Ascending aorta (tissue), 2 donors: Measurements from ENCODE around the gene ATAD3C. TPM values are rescaled to one million over a fixed set of nuclear protein-coding genes. Genes with fewer than 3 reads are reported as not detected.
"Not testable (repeated sequence)": the region's sequence is repeated elsewhere in the genome, so short reads cannot be mapped to it uniquely, and the experiment has no call there.

Experiments used
- DNase-seq, 2 donors: peaks; one replicate each; pipeline ENCODE4 v3.0.0-alpha.2; 2019; ENCODE audit warnings: low spot score in 2 of 2
- H3K27ac ChIP-seq, 2 donors: fragments of 200-600 bp; sonication (generic); one replicate each; pipeline ENCODE4 v1.5.1; 2016 to 2017; ENCODE audit warnings: mild to moderate bottlenecking in 1 of 2
- H3K27me3 ChIP-seq: fragments of 200-600 bp; sonication (generic); one replicate; pipeline ENCODE4 v1.5.1; 2017
- H3K36me3 ChIP-seq, 2 donors: fragments of 200-600 bp; sonication (generic); one replicate each; pipeline ENCODE4 v1.5.1; 2016
- H3K4me1 ChIP-seq, 2 donors: fragments of 200-600 bp; sonication (generic); one replicate each; pipeline ENCODE4 v1.5.1; 2016 to 2017; ENCODE audit warnings: mild to moderate bottlenecking in 1 of 2
- H3K4me3 ChIP-seq, 2 donors: fragments of 200-600 bp; sonication (generic); one replicate each; pipeline ENCODE4 v1.5.1; 2016 to 2017; ENCODE audit warnings: mild to moderate bottlenecking in 1 of 2
- H3K9me3 ChIP-seq, 2 donors: fragments of 200-600 bp; sonication (generic); one replicate each; pipeline ENCODE4 v1.5.1; 2016
- CTCF ChIP-seq, 3 experiments: fragments of 200-600 bp in 2 of 3; fragments of 450-650 bp in 1 of 3; sonication (generic) in 2 of 3; IDR thresholded peaks; one replicate each; pipeline ENCODE4 v1.5.1; 2016 to 2019; ENCODE audit warnings: antibody characterized with exemption in 3 of 3, mild to moderate bottlenecking in 1 of 3, moderate library complexity in 1 of 3
- intact Hi-C: fragments of 100-400 bp; cut with DNase I; formaldehyde crosslinking; loops from one replicate; pipeline ENCODE4 v1.15.1; 2023
- total RNA-seq: library from RNA; depleted of rRNA; stranded (reverse); fragments of >200 nt; gene quantifications from one replicate; pipeline ENCODE4 v1.1.0, GENCODE V29; 2016

ATAD3C gene
- total RNA-seq, 1 donor from 2014 or later: not detected

DNA sequence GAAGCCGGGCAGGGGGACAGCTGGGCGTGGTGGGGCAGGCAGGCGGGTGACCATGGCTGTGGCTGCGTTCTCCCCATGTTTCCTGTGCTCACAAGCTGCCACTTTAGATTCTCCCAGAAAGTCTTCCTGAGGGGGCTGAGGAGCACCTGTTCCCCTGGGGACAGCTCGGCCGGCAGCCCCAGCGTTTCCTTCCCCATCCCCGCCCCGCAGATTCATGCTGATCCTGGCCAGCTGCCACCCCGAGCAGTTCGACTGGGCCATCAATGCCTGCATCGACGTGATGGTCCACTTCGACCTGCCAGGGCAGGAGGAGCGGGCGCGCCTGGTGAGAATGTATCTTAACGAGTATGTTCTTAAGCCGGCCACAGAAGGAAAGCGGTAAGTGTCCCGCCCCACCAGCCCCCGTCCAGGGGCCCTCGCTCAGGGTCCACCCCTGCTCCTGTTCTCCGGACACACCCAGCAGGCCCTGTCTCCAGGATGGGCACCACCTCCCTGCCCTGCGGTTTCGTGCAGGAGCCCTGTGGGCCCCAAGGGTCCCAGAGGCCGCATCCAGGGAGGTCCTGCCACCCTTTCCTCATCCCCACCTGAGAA is 11.1 kb downstream of the ATAD3C start:
- Histone ChIP-seq H3K4me3 (no peak overlapping the region), H3K36me3 (no peaks in the 10 kb centered on the region), H3K4me1 (no peaks in the 10 kb centered on the region), H3K27ac (no peak overlapping the region), H3K9me3 (no peaks in the 10 kb centered on the region), H3K27me3 (no peaks in the 10 kb centered on the region)
- TF ChIP-seq CTCF (IDR thresholded peaks at IDR 0.05): no peak
- no peak for DNase-seq
- intact Hi-C loops: no loop called here

DNA sequence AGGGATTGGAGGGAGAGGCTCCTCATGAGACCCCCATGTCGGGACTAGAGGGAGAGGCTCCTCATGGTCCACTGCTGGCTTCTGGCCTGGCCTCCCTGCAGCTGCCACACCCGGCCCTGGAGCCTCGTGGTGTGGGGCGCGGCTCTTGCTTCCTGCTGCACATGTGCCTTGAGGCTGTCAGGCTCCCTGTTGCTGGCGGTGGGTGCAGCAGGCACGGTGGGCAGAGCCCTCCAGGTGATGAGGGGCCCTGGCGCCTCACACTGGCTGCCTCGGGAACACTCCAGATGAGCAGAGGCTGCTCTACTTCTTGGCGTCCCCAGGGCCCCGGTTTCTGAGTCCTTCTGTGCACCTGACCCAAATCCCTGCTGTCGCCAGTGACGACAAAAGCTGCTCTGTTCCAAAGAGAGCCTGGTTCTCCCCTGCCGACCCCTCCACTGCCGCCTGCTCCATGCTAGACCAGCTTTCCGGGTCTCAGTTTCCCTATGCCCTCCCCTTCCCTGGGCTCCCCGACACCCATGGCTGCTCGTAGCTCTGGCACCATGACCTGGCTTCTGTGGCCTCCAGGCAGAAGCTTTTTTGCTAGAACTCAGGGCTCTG is 12.3 kb downstream of the ATAD3C start:
- H3K9me3 ChIP-seq: no peaks in the 10 kb centered on the region
- no peak overlapping the region for H3K27ac ChIP-seq
- no peaks in the 10 kb centered on the region for H3K36me3 ChIP-seq
- no peaks in the 10 kb centered on the region for H3K27me3 ChIP-seq
- intact Hi-C loops: no loop called here
- TF ChIP-seq CTCF (IDR thresholded peaks at IDR 0.05): no peak
- no peak overlapping the region for H3K4me3 ChIP-seq
- no peak for DNase-seq
- no peaks in the 10 kb centered on the region for H3K4me1 ChIP-seq

DNA sequence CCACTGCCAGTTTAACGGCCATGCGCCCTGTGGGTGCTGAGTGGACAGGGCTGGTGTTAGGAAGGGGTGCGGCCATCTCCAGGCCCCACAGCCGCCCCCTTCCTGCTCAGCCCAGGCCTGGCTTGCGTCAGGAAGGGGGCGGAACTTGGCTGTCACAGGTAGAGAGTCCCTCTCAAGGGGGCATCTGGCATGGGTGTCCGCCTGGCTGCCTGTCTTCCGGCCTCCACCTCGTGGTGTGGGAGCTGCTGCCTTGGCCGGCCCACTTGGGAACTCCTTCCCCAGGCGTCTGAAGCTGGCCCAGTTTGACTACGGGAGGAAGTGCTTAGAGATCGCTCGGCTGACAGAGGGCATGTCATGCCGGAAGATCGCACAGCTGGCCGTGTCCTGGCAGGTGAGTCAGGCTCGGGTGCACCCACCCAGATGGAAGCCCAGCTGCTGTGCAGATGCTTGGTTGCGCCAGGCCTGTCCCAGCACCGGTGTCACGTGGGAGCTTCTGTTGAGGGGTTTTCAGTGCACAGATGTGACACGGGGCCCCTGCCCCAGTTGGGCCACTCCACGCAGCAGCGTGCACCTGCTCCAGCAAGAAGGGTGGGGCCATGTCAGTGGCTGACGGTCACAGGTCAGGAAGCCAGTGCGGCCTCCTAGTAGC is 13.0 kb downstream of the ATAD3C start:
- intact Hi-C loops: no loop called here
- no peak for DNase-seq
- Histone ChIP-seq H3K27me3 (no peaks in the 10 kb centered on the region), H3K9me3 (no peaks in the 10 kb centered on the region), H3K36me3 (no peaks in the 10 kb centered on the region), H3K4me3 (no peak overlapping the region), H3K4me1 (no peaks in the 10 kb centered on the region), H3K27ac (no peak overlapping the region)
- TF ChIP-seq CTCF (IDR thresholded peaks at IDR 0.05): no peak

GRCh38 chr1:1463312-1463711 is 13.8 kb downstream of the ATAD3C start:
- intact Hi-C loops: no loop called here
- DNase-seq: no peak
- no peak for TF ChIP-seq CTCF (IDR thresholded peaks at IDR 0.05)

DNA sequence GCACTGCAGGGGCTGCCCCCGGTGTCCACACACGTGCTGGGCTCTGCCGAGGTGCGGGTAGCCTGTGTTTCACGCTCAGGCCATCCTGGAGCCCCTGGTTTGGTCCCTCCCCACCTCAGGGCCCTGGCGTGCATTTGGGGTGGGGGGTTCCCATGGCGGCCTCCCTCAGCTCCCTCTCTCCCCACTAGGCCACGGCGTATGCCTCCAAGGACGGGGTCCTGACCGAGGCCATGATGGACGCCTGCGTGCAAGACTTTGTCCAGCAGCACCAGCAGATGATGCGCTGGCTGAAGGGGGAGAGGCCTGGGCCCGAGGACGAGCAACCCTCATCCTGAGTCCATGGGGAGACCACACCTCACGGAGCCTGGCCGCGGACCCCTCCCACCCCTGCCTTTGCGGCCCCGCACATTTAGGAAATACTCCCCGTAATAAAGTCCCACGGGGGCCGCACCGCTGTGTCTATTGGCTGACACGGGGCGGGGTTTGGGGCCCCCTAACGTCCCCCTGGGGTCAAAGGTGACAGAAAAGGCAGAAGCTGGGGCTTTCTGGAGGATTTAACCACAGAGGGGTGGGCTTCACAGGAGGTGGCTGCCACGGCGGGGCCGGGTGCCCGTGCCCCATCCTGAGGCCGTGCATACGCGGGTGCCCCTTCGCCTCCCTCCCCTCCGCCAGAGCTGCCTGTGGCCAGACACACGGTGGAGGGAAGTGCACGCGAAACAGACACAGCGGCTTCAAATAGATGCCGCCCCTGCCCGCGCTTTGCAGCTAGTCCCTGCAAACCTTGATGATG is 18.9 kb downstream of the ATAD3C start:
- peaks cover 0 to 15% of the 10 kb centered on the region in 2 donors for H3K4me1 ChIP-seq
- H3K27ac ChIP-seq, H3K36me3 ChIP-seq, H3K9me3 ChIP-seq, DNase-seq, H3K4me3 ChIP-seq, H3K27me3 ChIP-seq, intact Hi-C loops: not testable (repeated sequence)

More at GRCh38 chr1:1463312-1463711, 13.8 kb downstream of the ATAD3C start:
- no peak overlapping the region for H3K4me3 ChIP-seq
- no peaks in the 10 kb centered on the region for H3K4me1 ChIP-seq
- no peaks in the 10 kb centered on the region for H3K27me3 ChIP-seq
- no peaks in the 10 kb centered on the region for H3K36me3 ChIP-seq
- H3K27ac ChIP-seq: no peak overlapping the region
- H3K9me3 ChIP-seq: no peaks in the 10 kb centered on the region
